Hematopoietic multipotent progenitor cell (in vitro differentiated cells): ENCODE data around the gene MEX3C. TPM values are rescaled to one million over a fixed set of nuclear protein-coding genes. Genes with fewer than 3 reads are reported as not detected.

Experiments used
- DNase-seq, 3 donors: peaks; one replicate each; pipeline ENCODE4 v3.0.0-alpha.2; 2011 to 2015; ENCODE audit warnings: low read depth in 2 of 3, low spot score in 2 of 3
- total RNA-seq: library from RNA; depleted of rRNA; stranded (reverse); fragments of >200 nt; gene quantifications from one replicate; pipeline ENCODE4 v1.2.3, GENCODE V29; 2012

Gene MEX3C
- total RNA-seq, 1 donor, result 41.7 TPM

GRCh38 chr18:51157215-51157614 is 40.3 kb downstream of the MEX3C start:
- no peak for DNase-seq

- DNase-seq, result no peak
Measured at GRCh38 chr18:51154431-51155063, 42.9 kb downstream of the MEX3C start.

GRCh38 chr18:51153659-51154371 is 43.7 kb downstream of the MEX3C start:
- peak; percentile 26 to 93 (median 84) for DNase-seq

GRCh38 chr18:51151568-51152511 is 45.6 kb downstream of the MEX3C start:
- DNase-seq, result peak; percentile 22 to 67 (median 62)

GRCh38 chr18:51151185-51151567 is 46.3 kb downstream of the MEX3C start:
- no peak for DNase-seq

- DNase-seq, result no peak
Measured at GRCh38 chr18:51150113-51150700, 47.3 kb downstream of the MEX3C start.

- DNase-seq, result no peak
Measured at GRCh38 chr18:51149670-51150069, 47.8 kb downstream of the MEX3C start.

GRCh38 chr18:51146909-51147308 is 50.6 kb downstream of the MEX3C start:
- DNase-seq, result no peak

GRCh38 chr18:51138936-51139335 is 58.5 kb downstream of the MEX3C start:
- no peak for DNase-seq

GRCh38 chr18:51137891-51138290 is 59.6 kb downstream of the MEX3C start:
- no peak for DNase-seq

- DNase-seq, result no peak
Measured at GRCh38 chr18:51137026-51137729, 60.3 kb downstream of the MEX3C start.

GRCh38 chr18:51135795-51136194 is 61.7 kb downstream of the MEX3C start:
- no peak for DNase-seq

- no peak for DNase-seq
Measured at GRCh38 chr18:51135364-51135763, 62.1 kb downstream of the MEX3C start.

GRCh38 chr18:51134721-51135120 is 62.8 kb downstream of the MEX3C start:
- DNase-seq, result no peak

GRCh38 chr18:51133580-51134160 is 63.8 kb downstream of the MEX3C start:
- DNase-seq, result no peak

GRCh38 chr18:51132256-51132935 is 65.1 kb downstream of the MEX3C start:
- DNase-seq, result no peak

- DNase-seq, result no peak
Measured at GRCh38 chr18:51128533-51128932, 68.9 kb downstream of the MEX3C start.

GRCh38 chr18:51127664-51128063 is 69.8 kb downstream of the MEX3C start:
- no peak for DNase-seq

GRCh38 chr18:51125976-51126375 is 71.5 kb downstream of the MEX3C start:
- no peak for DNase-seq
